Measurements from ENCODE around the gene UBE2S. TPM values are rescaled to one million over a fixed set of nuclear protein-coding genes. Genes with fewer than 3 reads are reported as not detected.

The UBE2S gene
- total RNA-seq, 4 donors from 2014 or later = 7.4 to 25.6 (median 13.0) TPM

DNA sequence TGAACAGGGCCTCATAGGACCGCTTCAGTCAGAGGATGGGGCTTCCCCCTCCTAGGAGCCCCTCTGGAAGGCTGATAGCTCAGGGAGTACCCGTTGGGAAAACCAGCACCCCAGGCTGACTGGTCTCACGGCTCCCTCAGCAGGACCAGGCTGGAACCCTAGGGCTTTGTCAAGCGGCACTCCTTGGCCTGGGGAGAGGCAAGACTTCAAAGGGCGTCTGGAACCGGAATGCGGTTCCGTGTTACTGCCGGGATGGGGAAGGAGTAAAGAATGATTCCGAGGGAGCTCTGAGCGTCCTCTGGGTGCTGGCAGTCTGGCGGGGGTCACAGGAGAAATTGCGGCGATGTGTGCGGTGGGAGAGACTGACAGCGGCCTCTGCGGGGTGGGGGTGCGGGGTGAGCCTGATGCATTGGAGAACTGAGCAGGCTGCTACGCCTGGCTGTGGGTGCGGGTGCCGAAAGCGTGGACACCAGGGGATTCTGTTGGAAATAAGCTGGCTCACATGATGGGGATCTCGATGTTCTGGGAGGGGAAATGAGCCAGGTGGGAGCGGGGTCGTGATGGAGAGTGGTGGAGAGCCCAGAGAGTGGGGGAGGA lies 54.9 kb downstream of the UBE2S start:
- ATAC-seq (ENCODE audit: low FRiP score) = no peak
- TF ChIP-seq, protein P1, sequence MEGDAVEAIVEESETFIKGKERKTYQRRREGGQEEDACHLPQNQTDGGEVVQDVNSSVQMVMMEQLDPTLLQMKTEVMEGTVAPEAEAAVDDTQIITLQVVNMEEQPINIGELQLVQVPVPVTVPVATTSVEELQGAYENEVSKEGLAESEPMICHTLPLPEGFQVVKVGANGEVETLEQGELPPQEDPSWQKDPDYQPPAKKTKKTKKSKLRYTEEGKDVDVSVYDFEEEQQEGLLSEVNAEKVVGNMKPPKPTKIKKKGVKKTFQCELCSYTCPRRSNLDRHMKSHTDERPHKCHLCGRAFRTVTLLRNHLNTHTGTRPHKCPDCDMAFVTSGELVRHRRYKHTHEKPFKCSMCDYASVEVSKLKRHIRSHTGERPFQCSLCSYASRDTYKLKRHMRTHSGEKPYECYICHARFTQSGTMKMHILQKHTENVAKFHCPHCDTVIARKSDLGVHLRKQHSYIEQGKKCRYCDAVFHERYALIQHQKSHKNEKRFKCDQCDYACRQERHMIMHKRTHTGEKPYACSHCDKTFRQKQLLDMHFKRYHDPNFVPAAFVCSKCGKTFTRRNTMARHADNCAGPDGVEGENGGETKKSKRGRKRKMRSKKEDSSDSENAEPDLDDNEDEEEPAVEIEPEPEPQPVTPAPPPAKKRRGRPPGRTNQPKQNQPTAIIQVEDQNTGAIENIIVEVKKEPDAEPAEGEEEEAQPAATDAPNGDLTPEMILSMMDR (IDR thresholded peaks at IDR 0.05) = no peak

DNA sequence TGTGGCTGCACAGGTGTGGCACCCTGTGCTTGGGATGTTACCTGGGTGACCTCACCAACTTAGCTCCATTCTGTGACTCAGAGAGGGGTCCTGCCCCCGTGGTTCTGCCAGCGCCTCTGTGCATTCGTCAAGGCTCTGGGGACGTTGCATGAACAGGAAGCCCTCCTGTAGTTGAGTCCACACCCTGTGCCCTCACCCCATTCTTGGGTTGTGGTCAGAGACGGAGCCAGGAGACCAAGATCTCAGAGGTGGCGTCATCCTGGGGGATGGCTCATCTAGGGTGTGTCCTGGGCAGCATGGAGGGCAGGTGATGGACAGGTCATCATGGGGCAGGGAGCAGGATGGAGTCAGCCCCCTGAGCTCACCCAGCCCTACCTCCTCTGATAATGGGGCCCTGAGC lies 55.5 kb downstream of the UBE2S start:
- ATAC-seq (ENCODE audit: low FRiP score) (no peak), DNase-seq (ENCODE audit: low spot score) (no peak)
- TF ChIP-seq, protein P1 (IDR thresholded peaks at IDR 0.05) = no peak

More for the DNA sequence above, 54.9 kb downstream of the UBE2S start:
- no peak for DNase-seq (ENCODE audit: low spot score)

DNA sequence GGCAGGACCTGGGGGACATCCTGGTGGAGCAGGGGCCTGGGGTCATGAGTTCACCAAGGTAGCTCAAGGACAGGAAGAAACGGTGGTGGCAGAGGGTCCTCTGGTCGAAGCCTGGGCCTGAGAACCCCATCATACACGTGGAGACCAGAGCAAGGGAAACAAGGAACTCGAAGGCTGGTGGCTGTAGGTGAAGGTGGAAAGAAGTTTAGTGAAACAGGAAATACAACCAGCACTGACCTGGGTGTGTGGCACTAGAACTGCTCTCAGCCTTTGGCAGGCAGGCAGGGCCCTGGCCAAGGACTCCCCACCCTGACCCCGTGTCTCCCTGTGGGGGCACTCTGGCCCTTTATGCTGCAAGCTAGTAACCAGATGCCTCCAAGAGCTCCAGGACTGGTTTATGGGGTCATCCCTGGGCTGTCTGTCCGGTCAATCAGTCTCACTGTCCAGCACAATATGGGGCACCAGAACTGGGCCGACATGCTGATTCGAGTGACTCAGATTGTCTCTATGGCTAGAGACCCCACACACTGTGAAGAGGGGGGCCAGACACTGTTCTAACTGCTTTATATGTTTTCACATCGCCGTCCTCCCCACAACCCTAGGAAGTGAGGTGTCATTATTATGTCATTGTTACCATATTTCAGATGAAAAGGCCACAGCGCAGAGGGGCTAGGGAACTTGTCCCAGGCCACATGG lies 56.8 kb downstream of the UBE2S start:
- ATAC-seq (ENCODE audit: low FRiP score) (no peak), DNase-seq (ENCODE audit: low spot score) (no peak)
- TF ChIP-seq, protein P1 (IDR thresholded peaks at IDR 0.05) = no peak

Other genes with a start within 250 kb of the UBE2S start
- under 1 TPM in 2 of 4 donors, not detected in 2; 0.65 to 0.69 TPM for gene DNAAF3, start 241.2 kb downstream of the UBE2S start, total RNA-seq
- under 1 TPM in 1 of 4 donors, not detected in 3; 0.28 TPM for gene SYT5, start 227.5 kb downstream of the UBE2S start, total RNA-seq
- 1 to 10 TPM; 1.4 to 9.8 (median 5.5) TPM for gene PTPRH, start 198.3 kb downstream of the UBE2S start, total RNA-seq
- 1 to 10 TPM in 3 of 4 donors, under 1 TPM in 1; 0.65 to 3.5 (median 2.5) TPM for gene TMEM86B, start 179.0 kb downstream of the UBE2S start, total RNA-seq
- 10 to 100 TPM; 27.8 to 43.6 (median 35.5) TPM for gene PPP6R1, start 148.8 kb downstream of the UBE2S start, total RNA-seq
- gene HSPBP1, start 127.7 kb downstream of the UBE2S start, total RNA-seq = 10 to 100 TPM; 19.5 to 25.9 (median 21.2) TPM
- gene BRSK1, start 123.8 kb downstream of the UBE2S start, total RNA-seq = 1 to 10 TPM in 1 of 4 donors, under 1 TPM in 1, not detected in 2; 0.19 to 2.1 TPM
- 10 to 100 TPM in 2 of 4 donors, 1 to 10 TPM in 2; 5.6 to 26.7 (median 16.6) TPM for gene TMEM150B, start 82.4 kb downstream of the UBE2S start, total RNA-seq
- gene KMT5C, start 67.9 kb downstream of the UBE2S start, total RNA-seq = 10 to 100 TPM in 1 of 4 donors, 1 to 10 TPM in 3; 5.3 to 22.9 (median 6.8) TPM
- under 1 TPM in 1 of 4 donors, not detected in 3; 0.56 TPM for gene COX6B2, start 53.1 kb downstream of the UBE2S start, total RNA-seq
- under 1 TPM in 1 of 4 donors, not detected in 3; 0.09 TPM for gene GARIN5B, start 44.5 kb downstream of the UBE2S start, total RNA-seq
- 1 to 10 TPM in 1 of 4 donors, under 1 TPM in 1, not detected in 2; 0.28 to 1.2 TPM for gene IL11, start 37.3 kb downstream of the UBE2S start, total RNA-seq
- not detected for gene TMEM190, start 31.0 kb downstream of the UBE2S start, total RNA-seq
- gene TMEM238, start 23.5 kb downstream of the UBE2S start, total RNA-seq = 1 to 10 TPM in 3 of 4 donors, not detected in 1; 1.5 to 1.7 (median 1.6) TPM
- 100 to 1,000 TPM; 490 to 747 (median 555) TPM for gene RPL28, start 21.9 kb downstream of the UBE2S start, total RNA-seq
- gene SHISA7, start 35.5 kb upstream of the UBE2S start, total RNA-seq = not detected
- 10 to 100 TPM; 52.5 to 96.8 (median 62.5) TPM for gene ISOC2, start 53.9 kb upstream of the UBE2S start, total RNA-seq
- not detected for gene C19orf85, start 57.0 kb upstream of the UBE2S start, total RNA-seq
- gene ZNF628, start 68.8 kb upstream of the UBE2S start, total RNA-seq = 1 to 10 TPM; 1.7 to 6.4 (median 2.6) TPM
- gene NAT14, start 77.4 kb upstream of the UBE2S start, total RNA-seq = 1 to 10 TPM; 2.3 to 4.6 (median 2.6) TPM
- gene SSC5D, start 80.6 kb upstream of the UBE2S start, total RNA-seq = 1 to 10 TPM; 1.6 to 6.1 (median 3.5) TPM
- under 1 TPM in 1 of 4 donors, not detected in 3; 0.56 TPM for gene SBK2, start 129.3 kb upstream of the UBE2S start, total RNA-seq
- gene SBK3, start 137.8 kb upstream of the UBE2S start, total RNA-seq = 1 to 10 TPM in 1 of 4 donors, under 1 TPM in 2, not detected in 1; 0.36 to 1.5 (median 0.79) TPM
- gene ZNF579, start 173.1 kb upstream of the UBE2S start, total RNA-seq = 1 to 10 TPM; 1.3 to 4.0 (median 2.3) TPM
- gene FIZ1, start 191.7 kb upstream of the UBE2S start, total RNA-seq = 1 to 10 TPM; 4.2 to 7.1 (median 5.0) TPM
- gene ZNF524, start 192.5 kb upstream of the UBE2S start, total RNA-seq = 10 to 100 TPM; 15.6 to 27.5 (median 17.4) TPM
- gene ZNF865, start 197.9 kb upstream of the UBE2S start, total RNA-seq = 1 to 10 TPM; 2.2 to 6.3 (median 3.8) TPM
- gene ZNF784, start 216.8 kb upstream of the UBE2S start, total RNA-seq = 1 to 10 TPM; 2.5 to 3.8 (median 3.2) TPM
- gene ZNF580, start 233.2 kb upstream of the UBE2S start, total RNA-seq = 10 to 100 TPM; 11.4 to 20.5 (median 13.8) TPM
- gene ZNF581, start 235.9 kb upstream of the UBE2S start, total RNA-seq = 10 to 100 TPM in 3 of 4 donors, 1 to 10 TPM in 1; 9.9 to 15.0 (median 11.9) TPM
- gene CCDC106, start 240.4 kb upstream of the UBE2S start, total RNA-seq = 10 to 100 TPM in 3 of 4 donors, 1 to 10 TPM in 1; 9.8 to 15.2 (median 11.0) TPM
- 100 to 1,000 TPM in 2 of 4 donors, 10 to 100 TPM in 2; 55.2 to 132 (median 86.1) TPM for gene U2AF2, start 247.2 kb upstream of the UBE2S start, total RNA-seq